ENCODE results near the gene ADAMTSL5. TPM values are rescaled to one million over a fixed set of nuclear protein-coding genes. Genes with fewer than 3 reads are reported as not detected.

Gene ADAMTSL5
- polyA plus RNA-seq, 1 donor from 2014 or later: not detected

- peaks cover 24% of the 10 kb centered on the region for H3K27me3 ChIP-seq (ENCODE audit: insufficient read depth, low read depth, low read length)
- no peaks in the 10 kb centered on the region for H3K36me3 ChIP-seq (ENCODE audit: insufficient read depth, low read length)
- no peaks in the 10 kb centered on the region for H3F3A ChIP-seq (ENCODE audit: insufficient read depth, low read length, poor library complexity, severe bottlenecking)
- H3K9ac ChIP-seq (ENCODE audit: low read length): no peak overlapping the region
- TF ChIP-seq SMC3 (conservative IDR thresholded peaks at IDR 0.05; ENCODE audit: poor library complexity) (no peak), EZH2 (IDR thresholded peaks at IDR 0.05; ENCODE audit: borderline replicate concordance, insufficient read depth, low read length, poor library complexity, severe bottlenecking) (no peak), TAF1 (IDR thresholded peaks at IDR 0.05; ENCODE audit: low read depth) (no peak), EP300 (conservative IDR thresholded peaks at IDR 0.05; ENCODE audit: poor library complexity, severe bottlenecking) (no peak), RAD21 (conservative IDR thresholded peaks at IDR 0.05) (no peak), REST (IDR thresholded peaks at IDR 0.05; ENCODE audit: borderline replicate concordance) (no peak), MXI1 (conservative IDR thresholded peaks at IDR 0.05; ENCODE audit: poor library complexity, severe bottlenecking) (no peak), POLR2AphosphoS5 (IDR thresholded peaks at IDR 0.05) (no peak)
- TF ChIP-seq, protein P1, sequence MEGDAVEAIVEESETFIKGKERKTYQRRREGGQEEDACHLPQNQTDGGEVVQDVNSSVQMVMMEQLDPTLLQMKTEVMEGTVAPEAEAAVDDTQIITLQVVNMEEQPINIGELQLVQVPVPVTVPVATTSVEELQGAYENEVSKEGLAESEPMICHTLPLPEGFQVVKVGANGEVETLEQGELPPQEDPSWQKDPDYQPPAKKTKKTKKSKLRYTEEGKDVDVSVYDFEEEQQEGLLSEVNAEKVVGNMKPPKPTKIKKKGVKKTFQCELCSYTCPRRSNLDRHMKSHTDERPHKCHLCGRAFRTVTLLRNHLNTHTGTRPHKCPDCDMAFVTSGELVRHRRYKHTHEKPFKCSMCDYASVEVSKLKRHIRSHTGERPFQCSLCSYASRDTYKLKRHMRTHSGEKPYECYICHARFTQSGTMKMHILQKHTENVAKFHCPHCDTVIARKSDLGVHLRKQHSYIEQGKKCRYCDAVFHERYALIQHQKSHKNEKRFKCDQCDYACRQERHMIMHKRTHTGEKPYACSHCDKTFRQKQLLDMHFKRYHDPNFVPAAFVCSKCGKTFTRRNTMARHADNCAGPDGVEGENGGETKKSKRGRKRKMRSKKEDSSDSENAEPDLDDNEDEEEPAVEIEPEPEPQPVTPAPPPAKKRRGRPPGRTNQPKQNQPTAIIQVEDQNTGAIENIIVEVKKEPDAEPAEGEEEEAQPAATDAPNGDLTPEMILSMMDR (IDR thresholded peaks at IDR 0.05; ENCODE audit: poor library complexity, severe bottlenecking): no peak
- H3K9me3 ChIP-seq (ENCODE audit: low read length): no peaks in the 10 kb centered on the region
- H3K4me2 ChIP-seq (ENCODE audit: low read length): no peak overlapping the region
- H3K9me2 ChIP-seq (ENCODE audit: insufficient read depth, low read length): no peaks in the 10 kb centered on the region
- no peak overlapping the region for H3K4me3 ChIP-seq (ENCODE audit: low read length)
- H3K27ac ChIP-seq (ENCODE audit: low read length): no peak overlapping the region
- no peaks in the 10 kb centered on the region for H4K20me1 ChIP-seq (ENCODE audit: insufficient read depth)
- H3K79me2 ChIP-seq (replicated peaks; ENCODE audit: insufficient read depth, low read length): no peaks in the 10 kb centered on the region
- H2AFZ ChIP-seq (ENCODE audit: low read depth, low read length): no peak overlapping the region
Measured at GRCh38 chr19:1526066-1526778, 13.4 kb upstream of the ADAMTSL5 start.

- H2AFZ ChIP-seq (ENCODE audit: low read depth, low read length): no peak overlapping the region
- H3K36me3 ChIP-seq (ENCODE audit: insufficient read depth, low read length): no peaks in the 10 kb centered on the region
- H3K9me2 ChIP-seq (ENCODE audit: insufficient read depth, low read length): no peaks in the 10 kb centered on the region
- no peak overlapping the region for H3K9ac ChIP-seq (ENCODE audit: low read length)
- no peaks in the 10 kb centered on the region for H4K20me1 ChIP-seq (ENCODE audit: insufficient read depth)
- H3K9me3 ChIP-seq (ENCODE audit: low read length): no peaks in the 10 kb centered on the region
- H3K4me2 ChIP-seq (ENCODE audit: low read length): no peak overlapping the region
- H3F3A ChIP-seq (ENCODE audit: insufficient read depth, low read length, poor library complexity, severe bottlenecking): no peaks in the 10 kb centered on the region
- no peaks in the 10 kb centered on the region for H3K79me2 ChIP-seq (replicated peaks; ENCODE audit: insufficient read depth, low read length)
- H3K4me3 ChIP-seq (ENCODE audit: low read length): no peak overlapping the region
- H3K27ac ChIP-seq (ENCODE audit: low read length): no peak overlapping the region
- H3K27me3 ChIP-seq (ENCODE audit: insufficient read depth, low read depth, low read length): peaks cover 24% of the 10 kb centered on the region
- TF ChIP-seq POLR2AphosphoS5 (IDR thresholded peaks at IDR 0.05): no peak
- no peak for TF ChIP-seq RAD21 (conservative IDR thresholded peaks at IDR 0.05)
- no peak for TF ChIP-seq EZH2 (IDR thresholded peaks at IDR 0.05; ENCODE audit: borderline replicate concordance, insufficient read depth, low read length, poor library complexity, severe bottlenecking)
- no peak for TF ChIP-seq SMC3 (conservative IDR thresholded peaks at IDR 0.05; ENCODE audit: poor library complexity)
- TF ChIP-seq, protein P1 (IDR thresholded peaks at IDR 0.05; ENCODE audit: poor library complexity, severe bottlenecking): no peak
Measured at GRCh38 chr19:1525343-1525742, 12.5 kb upstream of the ADAMTSL5 start.

All from neural cell (in vitro differentiated cells).